Breast epithelium (tissue), 3 donors: Measurements from ENCODE around the gene DNAH17.

Source experiments
- POLR2A ChIP-seq: fragments of 450-650 bp; IDR thresholded peaks from one replicate; pipeline ENCODE4 v1.6.1; 2016; ENCODE audit warnings: antibody characterized with exemption, mild to moderate bottlenecking, moderate library complexity
- TF ChIP-seq, protein P1 (sequence below), 3 donors: fragments of 450-650 bp; IDR thresholded peaks; one replicate each; pipeline ENCODE4 v1.5.1; 2016 to 2017; ENCODE audit warnings: antibody characterized with exemption in 3 of 3, mild to moderate bottlenecking in 3 of 3, moderate library complexity in 3 of 3

DNA sequence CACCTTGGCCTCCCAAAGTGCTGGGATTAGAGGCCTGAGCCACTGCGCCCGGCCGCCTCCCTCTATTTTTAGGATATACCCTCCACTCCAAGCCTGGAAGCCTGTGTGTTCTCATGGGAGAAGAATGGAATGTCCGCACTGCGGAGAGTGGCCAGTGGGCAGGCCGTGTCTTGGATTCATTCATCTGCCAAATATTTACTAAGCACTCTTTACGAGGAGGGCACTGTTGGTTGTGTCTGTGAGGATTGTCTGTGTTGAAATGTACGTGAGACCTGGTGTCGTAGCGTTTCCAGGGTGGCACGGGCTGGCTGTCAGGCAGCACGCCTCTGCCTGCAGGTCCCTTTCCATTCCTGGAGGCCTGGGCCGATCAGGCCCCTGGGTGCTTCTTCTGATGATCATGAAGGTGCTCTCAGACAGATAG, 179.5 kb downstream of the DNAH17 start:
- TF ChIP-seq POLR2A, result no peak
- TF ChIP-seq, protein P1, sequence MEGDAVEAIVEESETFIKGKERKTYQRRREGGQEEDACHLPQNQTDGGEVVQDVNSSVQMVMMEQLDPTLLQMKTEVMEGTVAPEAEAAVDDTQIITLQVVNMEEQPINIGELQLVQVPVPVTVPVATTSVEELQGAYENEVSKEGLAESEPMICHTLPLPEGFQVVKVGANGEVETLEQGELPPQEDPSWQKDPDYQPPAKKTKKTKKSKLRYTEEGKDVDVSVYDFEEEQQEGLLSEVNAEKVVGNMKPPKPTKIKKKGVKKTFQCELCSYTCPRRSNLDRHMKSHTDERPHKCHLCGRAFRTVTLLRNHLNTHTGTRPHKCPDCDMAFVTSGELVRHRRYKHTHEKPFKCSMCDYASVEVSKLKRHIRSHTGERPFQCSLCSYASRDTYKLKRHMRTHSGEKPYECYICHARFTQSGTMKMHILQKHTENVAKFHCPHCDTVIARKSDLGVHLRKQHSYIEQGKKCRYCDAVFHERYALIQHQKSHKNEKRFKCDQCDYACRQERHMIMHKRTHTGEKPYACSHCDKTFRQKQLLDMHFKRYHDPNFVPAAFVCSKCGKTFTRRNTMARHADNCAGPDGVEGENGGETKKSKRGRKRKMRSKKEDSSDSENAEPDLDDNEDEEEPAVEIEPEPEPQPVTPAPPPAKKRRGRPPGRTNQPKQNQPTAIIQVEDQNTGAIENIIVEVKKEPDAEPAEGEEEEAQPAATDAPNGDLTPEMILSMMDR (IDR thresholded peaks at IDR 0.05), result no peak
